ENCODE results near the gene CEP192.

Gene CEP192

DNA sequence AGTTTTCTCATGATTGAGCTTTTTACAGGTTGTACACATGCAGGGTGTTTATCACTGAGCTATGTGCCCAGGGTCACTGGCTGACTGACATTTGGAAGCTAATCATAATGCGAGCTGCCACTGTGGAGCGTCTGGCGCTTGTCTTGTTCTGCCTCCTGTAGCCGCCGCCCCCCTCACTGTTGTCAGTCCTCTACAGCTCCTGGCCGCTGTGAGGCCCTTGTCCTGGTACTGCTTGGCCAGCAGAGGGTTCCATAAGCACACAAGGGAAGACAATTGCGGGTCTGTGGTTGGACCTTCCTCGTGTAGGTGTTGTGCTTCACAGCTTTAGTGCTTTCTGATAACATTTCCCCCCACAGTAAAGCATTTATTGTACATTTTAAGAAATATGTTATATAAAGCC lies 121.8 kb downstream of the CEP192 start:
- DNase-seq (ENCODE audit: insufficient read length) (no peak), FAIRE-seq (peak; percentile 9)
- TF ChIP-seq POLR2A (IDR thresholded peaks at IDR 0.05; ENCODE audit: low read depth, low read length), result no peak
- no peak for TF ChIP-seq TAF1 (IDR thresholded peaks at IDR 0.05; ENCODE audit: borderline replicate concordance, low read depth, low read length)
- no peak for TF ChIP-seq POLR2AphosphoS5 (IDR thresholded peaks at IDR 0.05; ENCODE audit: low read depth, low read length)

DNA sequence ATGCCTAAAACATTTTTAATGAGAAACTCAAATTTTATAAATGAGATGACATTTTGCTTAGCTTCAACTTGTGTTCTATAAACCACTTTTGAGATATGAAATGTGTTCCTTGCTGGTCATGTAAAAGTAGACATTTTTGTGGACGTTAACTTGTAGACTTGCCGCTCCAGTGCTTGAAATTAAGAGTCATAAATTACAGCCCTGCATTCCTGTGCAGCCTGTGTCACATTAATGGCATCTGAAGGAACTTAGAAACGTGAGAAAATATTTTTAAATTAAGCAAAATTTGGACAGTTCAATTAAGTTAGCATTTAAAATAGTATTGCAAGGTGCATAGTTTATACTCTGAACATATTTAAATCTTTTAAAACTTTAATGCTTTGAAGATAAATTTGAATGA lies 129.1 kb downstream of the CEP192 start:
- FAIRE-seq (no peak), DNase-seq (ENCODE audit: insufficient read length) (no peak)
- TF ChIP-seq POLR2AphosphoS5 (IDR thresholded peaks at IDR 0.05; ENCODE audit: low read depth, low read length) (no peak), POLR2A (IDR thresholded peaks at IDR 0.05; ENCODE audit: low read depth, low read length) (no peak), TAF1 (IDR thresholded peaks at IDR 0.05; ENCODE audit: borderline replicate concordance, low read depth, low read length) (no peak)

DNA sequence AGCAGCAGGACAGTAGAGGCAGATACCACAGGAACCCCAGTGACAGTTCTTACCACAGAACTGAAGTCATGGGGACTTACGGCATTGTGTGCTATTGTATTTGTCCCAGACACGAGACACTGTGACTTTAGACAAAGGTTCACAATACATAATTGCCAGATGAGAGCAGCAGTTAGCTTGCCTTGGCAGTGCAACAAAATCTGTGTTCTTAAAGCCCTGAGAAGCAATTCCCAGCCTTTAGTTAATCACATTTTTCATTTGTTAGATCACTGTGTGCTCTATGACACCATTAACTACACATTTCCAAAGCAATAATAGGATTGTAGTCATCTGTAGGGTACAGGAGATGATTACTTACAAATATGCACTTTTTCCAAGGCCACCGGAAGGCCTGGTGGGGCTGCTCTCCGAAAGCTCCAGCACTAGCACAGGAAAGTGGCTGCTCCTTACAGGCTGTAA lies 129.8 kb downstream of the CEP192 start:
- TF ChIP-seq POLR2A (IDR thresholded peaks at IDR 0.05; ENCODE audit: low read depth, low read length) (no peak), POLR2AphosphoS5 (IDR thresholded peaks at IDR 0.05; ENCODE audit: low read depth, low read length) (no peak), TAF1 (IDR thresholded peaks at IDR 0.05; ENCODE audit: borderline replicate concordance, low read depth, low read length) (no peak)
- FAIRE-seq (no peak), DNase-seq (ENCODE audit: insufficient read length) (no peak)

DNA sequence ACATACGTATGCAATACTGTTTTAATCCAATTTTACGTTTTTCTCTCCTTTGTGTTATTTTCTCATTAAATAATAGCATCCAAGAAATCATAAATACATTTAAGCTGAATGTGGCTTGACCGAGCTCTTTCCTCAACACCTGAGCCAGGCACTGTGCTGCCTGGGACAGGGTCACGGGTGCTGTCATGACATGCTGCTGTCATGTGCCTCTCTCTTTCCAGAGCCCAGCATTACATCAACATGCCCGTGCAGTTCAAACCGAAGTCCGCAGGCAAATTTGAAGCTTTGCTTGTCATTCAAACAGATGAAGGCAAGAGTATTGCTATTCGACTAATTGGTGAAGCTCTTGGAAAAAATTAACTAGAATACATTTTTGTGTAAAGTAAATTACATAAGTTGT lies 133.2 kb downstream of the CEP192 start:
- TF ChIP-seq TAF1 (IDR thresholded peaks at IDR 0.05; ENCODE audit: borderline replicate concordance, low read depth, low read length), result no peak
- TF ChIP-seq POLR2AphosphoS5 (IDR thresholded peaks at IDR 0.05; ENCODE audit: low read depth, low read length), result no peak
- no peak for TF ChIP-seq POLR2A (IDR thresholded peaks at IDR 0.05; ENCODE audit: low read depth, low read length)
- DNase-seq (ENCODE audit: insufficient read length) (no peak), FAIRE-seq (no peak)

DNA sequence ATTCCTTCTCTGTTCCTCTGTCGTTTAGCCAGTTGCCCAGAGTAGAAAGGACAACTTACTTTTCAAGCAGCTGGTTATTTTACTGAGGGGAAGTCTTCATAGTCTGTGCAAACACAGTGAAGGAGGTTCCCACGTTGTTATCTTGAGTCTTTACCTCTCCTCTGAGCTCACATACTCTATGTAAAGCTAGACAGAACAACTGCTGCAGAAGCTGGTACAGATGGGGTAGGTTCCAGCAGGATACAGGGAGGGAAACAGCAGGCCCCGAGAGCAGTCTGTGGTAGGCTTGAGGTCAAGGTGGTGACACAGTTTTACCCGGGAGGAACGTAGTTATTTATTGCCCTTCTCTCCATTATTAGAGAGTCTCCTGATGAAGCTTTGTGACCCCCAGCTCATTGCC lies 134.0 kb downstream of the CEP192 start:
- no peak for FAIRE-seq

DNA sequence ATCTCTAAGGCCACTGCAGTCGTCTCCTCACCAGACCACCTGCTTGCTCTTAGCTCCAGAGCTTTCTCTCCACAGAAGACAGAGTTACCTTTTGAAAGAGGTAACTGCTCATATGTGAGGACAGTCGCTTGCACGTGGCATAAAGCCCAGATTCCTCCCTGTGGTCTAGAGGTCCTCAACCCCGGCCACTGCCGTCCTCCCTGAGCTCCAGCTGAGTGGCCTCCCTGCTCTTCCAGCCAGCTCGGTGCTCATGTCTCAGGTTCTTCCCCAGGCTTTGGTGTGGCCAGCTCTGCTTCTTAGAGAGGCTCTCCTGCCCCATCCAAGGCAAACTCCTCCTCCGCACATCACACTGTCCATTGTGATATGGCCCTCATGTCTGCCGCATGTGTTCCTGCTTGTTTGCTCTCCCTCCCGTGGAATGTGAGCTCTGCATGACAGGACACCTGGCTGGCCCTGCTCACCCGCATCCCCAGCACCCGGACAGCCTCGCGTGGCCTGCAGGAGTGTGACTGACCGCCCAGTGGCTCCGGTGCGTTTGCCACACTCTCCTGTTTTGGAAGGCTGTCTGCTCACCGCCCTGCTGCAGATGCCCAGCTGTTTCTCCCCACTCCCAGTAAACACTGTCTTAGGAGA lies 135.9 kb downstream of the CEP192 start:
- FAIRE-seq (no peak), DNase-seq (ENCODE audit: insufficient read length) (no peak)
- 0 out of 2 replicates have a peak, but pooled peaks have one; percentile 11 for TF ChIP-seq POLR2AphosphoS5 (IDR thresholded peaks at IDR 0.05; ENCODE audit: low read depth, low read length)
- TF ChIP-seq TAF1 (IDR thresholded peaks at IDR 0.05; ENCODE audit: borderline replicate concordance, low read depth, low read length), result no peak
- peak; percentile 27; the same call in 1 of the 2 replicates for TF ChIP-seq POLR2A (IDR thresholded peaks at IDR 0.05; ENCODE audit: low read depth, low read length)

More for the DNA sequence above, 134.0 kb downstream of the CEP192 start:
- TF ChIP-seq TAF1 (IDR thresholded peaks at IDR 0.05; ENCODE audit: borderline replicate concordance, low read depth, low read length) (no peak), POLR2AphosphoS5 (IDR thresholded peaks at IDR 0.05; ENCODE audit: low read depth, low read length) (no peak), POLR2A (IDR thresholded peaks at IDR 0.05; ENCODE audit: low read depth, low read length) (no peak)
- DNase-seq (ENCODE audit: insufficient read length), result no peak

DNA sequence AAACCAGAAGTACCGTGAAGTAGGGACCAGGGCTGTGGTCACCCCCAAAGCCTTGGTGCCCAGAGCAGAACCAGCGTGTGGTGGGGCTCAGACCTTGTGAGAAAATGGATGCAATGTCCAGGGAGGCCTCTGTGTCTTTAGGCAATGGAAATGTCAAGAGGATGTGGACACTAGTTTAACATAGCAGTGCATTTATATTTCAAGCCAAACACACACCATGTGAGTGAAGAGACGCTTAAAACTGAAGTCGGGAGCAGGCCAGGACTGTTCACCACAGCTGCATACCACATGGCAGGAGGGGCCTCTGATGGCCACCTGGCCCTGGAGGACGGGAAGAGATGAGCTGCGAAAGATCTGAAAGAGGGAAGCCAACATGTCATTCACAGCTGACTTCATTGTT lies 140.1 kb downstream of the CEP192 start:
- DNase-seq (ENCODE audit: insufficient read length), result no peak
- FAIRE-seq, result no peak
- TF ChIP-seq POLR2AphosphoS5 (IDR thresholded peaks at IDR 0.05; ENCODE audit: low read depth, low read length) (0 out of 2 replicates have a peak, but pooled peaks have one; percentile 4), POLR2A (IDR thresholded peaks at IDR 0.05; ENCODE audit: low read depth, low read length) (no peak)

DNA sequence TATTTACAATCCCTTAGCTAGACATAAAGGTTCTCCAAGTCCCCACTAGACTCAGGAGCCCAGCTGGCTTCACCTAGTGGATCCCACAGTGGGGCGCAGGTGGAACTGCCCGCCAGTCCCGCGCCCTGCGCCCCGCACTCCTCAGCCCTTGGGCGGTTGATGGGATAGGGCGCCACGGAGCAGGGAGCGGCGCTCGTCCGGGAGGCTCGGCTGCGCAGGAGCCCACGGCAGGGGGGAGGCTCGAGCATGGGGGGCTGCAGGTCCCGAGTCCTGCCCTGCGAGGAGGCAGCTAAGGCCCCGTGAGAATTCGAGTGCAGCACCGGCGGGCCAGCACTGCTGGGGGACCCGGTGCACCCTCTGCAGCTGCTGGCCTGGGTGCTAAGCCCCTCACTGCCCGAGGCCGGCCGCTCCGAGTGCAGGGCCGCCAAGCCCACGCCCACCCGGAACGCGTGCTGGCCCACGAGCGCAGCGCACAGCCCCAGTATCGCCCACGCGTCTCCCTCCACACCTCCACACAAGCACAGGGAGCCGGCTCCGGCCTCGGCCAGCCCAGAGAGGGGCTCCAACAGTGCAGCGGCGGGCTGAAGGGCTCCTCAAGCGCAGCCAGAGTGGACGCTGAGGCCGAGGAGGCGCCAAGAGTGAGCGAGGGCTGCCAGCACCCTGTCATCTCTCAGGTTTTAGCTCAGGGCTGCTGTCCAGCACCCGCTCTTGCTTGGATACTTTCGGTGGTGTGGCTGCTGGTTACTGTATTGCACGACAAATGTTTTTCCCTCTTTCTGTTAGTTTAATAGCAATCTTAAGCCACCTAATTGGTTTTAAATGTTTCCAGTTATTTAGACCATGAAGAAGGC lies 143.6 kb downstream of the CEP192 start:
- no peak for FAIRE-seq
- no peak for DNase-seq (ENCODE audit: insufficient read length)
- TF ChIP-seq POLR2A (IDR thresholded peaks at IDR 0.05; ENCODE audit: low read depth, low read length) (no peak), POLR2AphosphoS5 (IDR thresholded peaks at IDR 0.05; ENCODE audit: low read depth, low read length) (no peak), TAF1 (IDR thresholded peaks at IDR 0.05; ENCODE audit: borderline replicate concordance, low read depth, low read length) (no peak)

DNA sequence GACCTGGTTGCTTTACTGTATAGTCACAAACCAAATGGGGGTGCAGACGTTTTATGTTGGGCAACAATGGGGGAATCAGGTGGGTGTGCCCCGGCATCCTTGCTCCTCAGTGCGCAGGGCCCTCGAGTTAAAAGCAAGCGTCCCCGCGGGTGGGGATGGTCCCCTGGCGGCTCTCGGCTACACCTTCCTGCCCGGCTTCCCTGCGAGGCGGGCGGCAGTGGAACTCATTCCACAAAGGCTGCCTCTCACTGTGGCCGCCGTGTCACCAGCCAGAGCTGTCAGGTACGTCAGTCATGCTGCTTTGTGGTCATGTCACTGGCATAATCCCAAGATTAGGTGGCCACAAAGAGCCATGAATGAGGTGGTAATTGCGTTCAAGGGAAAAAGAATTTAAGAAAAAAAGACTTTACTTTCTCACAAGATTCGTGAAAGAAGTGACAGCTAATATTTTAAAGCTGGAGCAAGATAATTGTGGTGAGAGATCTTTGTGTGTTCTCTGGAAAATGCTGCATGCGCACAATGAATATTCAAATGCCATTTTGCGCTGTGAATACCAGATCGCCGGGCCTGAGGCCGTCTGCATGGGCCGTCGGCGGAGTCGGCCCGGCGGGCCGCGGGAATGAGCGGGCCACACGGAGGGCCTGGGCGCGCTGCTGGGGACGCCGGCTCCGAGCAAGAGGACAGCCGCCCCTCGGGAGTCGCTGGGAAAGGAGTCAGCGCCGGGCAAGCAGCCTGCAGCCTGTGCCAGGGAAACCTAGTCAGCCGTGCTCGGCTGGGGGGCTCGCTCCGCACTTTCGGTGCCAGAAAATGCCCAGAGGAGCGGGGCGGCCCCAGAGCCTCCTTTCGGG lies 145.1 kb downstream of the CEP192 start:
- no peak for FAIRE-seq
- no peak for TF ChIP-seq TAF1 (IDR thresholded peaks at IDR 0.05; ENCODE audit: borderline replicate concordance, low read depth, low read length)
- no peak for DNase-seq (ENCODE audit: insufficient read length)

DNA sequence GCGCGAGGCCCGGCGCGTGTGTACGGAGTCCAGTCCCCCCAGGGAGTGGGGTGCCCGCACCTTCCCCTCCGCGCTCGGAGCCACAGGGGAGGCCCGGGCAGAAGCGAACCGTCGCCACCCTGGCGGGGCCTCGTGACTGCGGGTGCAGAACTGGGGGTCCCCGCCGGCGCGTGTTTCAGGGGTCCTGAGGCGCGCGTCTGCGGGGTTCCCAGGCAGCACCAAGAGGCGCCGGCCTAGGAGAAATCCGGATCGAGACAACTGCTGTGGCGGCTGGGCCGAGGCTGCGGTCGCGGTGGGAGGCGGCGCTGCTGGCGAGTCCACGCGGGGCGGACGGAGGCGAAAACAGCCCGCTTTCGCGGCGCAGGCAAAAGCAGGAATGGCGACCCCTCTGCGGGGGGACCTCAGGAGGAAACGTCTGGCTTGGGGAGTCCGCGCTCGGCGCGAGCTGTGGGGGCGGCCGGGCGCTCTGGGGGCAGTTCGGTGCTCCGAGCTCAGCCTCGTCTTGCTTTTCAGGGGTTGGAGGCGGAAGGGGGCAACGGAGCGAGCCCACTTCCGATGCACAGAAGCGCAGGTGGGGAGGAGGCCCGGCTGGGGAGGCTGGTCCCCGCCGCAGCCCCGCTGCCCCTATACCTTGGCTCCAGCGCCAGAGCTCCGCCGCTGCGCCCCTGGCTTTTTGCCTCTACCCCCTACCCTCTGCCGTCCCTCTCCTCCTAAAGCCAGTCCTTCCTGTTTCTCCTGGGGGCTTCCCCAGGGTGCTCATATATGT lies 145.9 kb downstream of the CEP192 start:
- DNase-seq (ENCODE audit: insufficient read length) (peak; percentile 57), FAIRE-seq (no peak)
- TF ChIP-seq POLR2AphosphoS5 (IDR thresholded peaks at IDR 0.05; ENCODE audit: low read depth, low read length) (no peak), POLR2A (IDR thresholded peaks at IDR 0.05; ENCODE audit: low read depth, low read length) (no peak), TAF1 (IDR thresholded peaks at IDR 0.05; ENCODE audit: borderline replicate concordance, low read depth, low read length) (no peak)
